ENCODE measurements around the gene GRIN1. TPM values are rescaled to one million over a fixed set of nuclear protein-coding genes. Genes with fewer than 3 reads are reported as not detected.

GRIN1 gene
- total RNA-seq, 1 experiment from 2014 or later: not detected

DNA sequence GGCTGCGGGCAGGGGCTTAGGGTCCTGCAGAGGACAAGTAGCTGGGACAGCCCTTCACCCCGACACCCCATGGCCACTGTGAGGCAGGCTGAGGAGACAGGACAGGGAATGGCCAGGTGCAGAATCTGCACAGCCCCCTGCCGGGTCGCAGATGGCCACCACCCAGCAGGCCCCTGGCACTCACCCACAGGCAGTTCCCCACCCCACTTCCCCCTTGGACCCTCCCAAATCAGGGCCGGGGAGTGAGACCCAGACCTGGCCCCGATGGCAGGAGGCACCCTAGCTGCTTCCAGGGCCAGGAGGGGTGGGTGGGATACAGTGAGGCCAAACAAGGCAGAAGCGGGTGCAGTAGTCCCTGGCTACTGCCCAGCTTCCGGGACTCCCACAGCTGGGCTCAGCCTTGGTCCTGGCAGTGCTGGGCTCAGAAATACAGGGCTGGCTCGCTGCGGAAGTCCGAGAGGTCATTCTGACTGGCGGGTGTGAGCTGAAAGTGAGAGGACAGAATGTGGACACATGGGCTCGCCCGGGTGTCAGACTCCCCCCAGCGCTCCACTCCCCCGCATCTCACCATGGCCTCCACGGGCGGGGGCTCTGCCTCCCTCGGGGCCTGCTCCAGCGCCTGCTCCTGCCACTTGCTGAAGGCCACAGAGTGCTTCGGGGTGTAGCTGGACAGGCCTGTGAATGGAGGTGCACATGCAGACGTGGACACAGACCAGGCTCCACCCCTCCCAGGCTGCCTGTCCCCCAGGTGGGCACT is 52.9 kb downstream of the GRIN1 start:
- ChIA-PET POLR2A (ENCODE audit: unreplicated experiment) (no interaction called here), CTCF (interaction anchor here (0.5 kb wide), 1 partner anchor 106 kb away, joined by 3 read pairs; no protein-coding TSS in a partner anchor)
- H4K20me1 ChIP-seq (ENCODE audit: insufficient read depth): peaks cover 54% of the 10 kb centered on the region
- H3F3A ChIP-seq (ENCODE audit: insufficient read depth, low read depth): peaks cover 38% of the 10 kb centered on the region
- peaks cover 55% of the 10 kb centered on the region for H3K79me2 ChIP-seq (ENCODE audit: low read depth)
- H3K9me2 ChIP-seq (ENCODE audit: insufficient read depth): no peaks in the 10 kb centered on the region
- no peak for TF ChIP-seq CTCF (conservative IDR thresholded peaks at IDR 0.05)
- no peak for TF ChIP-seq EZH2 (IDR thresholded peaks at IDR 0.05; ENCODE audit: low read depth)
- no peak overlapping the region for H2AFZ ChIP-seq
- no peak overlapping the region for H3K4me2 ChIP-seq
- peaks cover 55% of the 10 kb centered on the region for H3K4me1 ChIP-seq (replicated peaks; ENCODE audit: insufficient read depth)
- no peaks in the 10 kb centered on the region for H3K36me3 ChIP-seq (ENCODE audit: low read depth)
- no peaks in the 10 kb centered on the region for H3K9me3 ChIP-seq (ENCODE audit: insufficient read depth, low read depth)
- H3K27me3 ChIP-seq (ENCODE audit: insufficient read depth, low read depth): no peaks in the 10 kb centered on the region
- no TSS peak for BruUV-seq (replicated peaks)
- intact Hi-C loops (cut with micrococcal nuclease; ENCODE audit: unreplicated experiment): no loop called here
- no peak overlapping the region for H3K4me3 ChIP-seq
- H3K27ac ChIP-seq: no peak overlapping the region
- DNase-seq: no peak

DNA sequence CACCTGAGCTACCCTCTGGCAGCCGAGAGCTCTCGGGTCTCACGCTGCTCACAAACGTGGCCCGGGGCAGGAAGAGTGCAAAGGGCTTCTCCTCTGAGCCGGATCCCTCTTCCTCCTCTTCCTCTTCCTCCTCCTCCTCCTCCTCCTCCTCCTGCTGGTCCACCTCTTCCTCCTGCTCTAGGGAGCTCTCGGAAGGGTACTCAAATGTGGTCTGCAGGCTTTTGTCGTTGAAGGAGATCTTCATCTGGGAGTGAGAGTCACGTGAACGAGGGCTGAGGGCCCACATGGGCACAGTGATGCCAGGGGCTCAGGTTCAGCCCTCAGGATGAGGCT is 53.5 kb downstream of the GRIN1 start:
- Histone ChIP-seq H3K4me2 (no peak overlapping the region), H4K20me1 (ENCODE audit: insufficient read depth) (peaks cover 59% of the 10 kb centered on the region), H3K27ac (no peak overlapping the region), H3K4me3 (no peak overlapping the region), H3K9me3 (ENCODE audit: insufficient read depth, low read depth) (no peaks in the 10 kb centered on the region), H2AFZ (no peak overlapping the region), H3K4me1 (replicated peaks; ENCODE audit: insufficient read depth) (peaks cover 55% of the 10 kb centered on the region), H3K27me3 (ENCODE audit: insufficient read depth, low read depth) (no peaks in the 10 kb centered on the region), H3F3A (ENCODE audit: insufficient read depth, low read depth) (peaks cover 38% of the 10 kb centered on the region), H3K36me3 (ENCODE audit: low read depth) (no peaks in the 10 kb centered on the region), H3K79me2 (ENCODE audit: low read depth) (peaks cover 55% of the 10 kb centered on the region), H3K9me2 (ENCODE audit: insufficient read depth) (no peaks in the 10 kb centered on the region)
- DNase-seq: no peak
- POLR2A ChIA-PET (ENCODE audit: unreplicated experiment): interaction anchor here (0.7 kb wide), 1 partner anchor 120 kb away, joined by 3 read pairs; no protein-coding TSS in a partner anchor
- TF ChIP-seq CTCF (conservative IDR thresholded peaks at IDR 0.05) (no peak), EZH2 (IDR thresholded peaks at IDR 0.05; ENCODE audit: low read depth) (no peak)
- CTCF ChIA-PET: interaction anchor here (0.5 kb wide), 1 partner anchor 106 kb away, joined by 3 read pairs; no protein-coding TSS in a partner anchor
- BruUV-seq (replicated peaks): no TSS peak
- intact Hi-C loops (cut with micrococcal nuclease; ENCODE audit: unreplicated experiment): no loop called here

DNA sequence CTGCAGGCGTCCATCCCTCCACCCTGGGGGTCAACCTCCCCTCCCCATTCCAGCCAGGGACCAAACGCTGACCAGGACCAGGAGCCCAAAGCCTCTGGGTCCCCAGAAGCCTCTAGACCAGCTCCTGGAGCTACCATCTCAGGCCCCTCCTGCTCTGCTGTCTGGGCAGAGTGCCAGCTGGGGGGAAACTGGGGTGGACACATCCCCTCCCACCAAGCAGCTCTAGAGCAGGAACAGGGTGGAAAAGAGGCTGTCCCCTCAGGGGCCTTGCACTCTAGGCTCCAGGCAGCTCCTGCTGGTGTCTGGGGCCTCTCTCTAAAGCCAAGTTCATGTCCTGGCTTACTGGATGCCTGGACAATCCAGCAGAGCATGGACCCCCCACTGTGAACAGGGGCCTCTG is 53.9 kb downstream of the GRIN1 start:
- Histone ChIP-seq H3K9me2 (ENCODE audit: insufficient read depth) (no peaks in the 10 kb centered on the region), H3F3A (ENCODE audit: insufficient read depth, low read depth) (peaks cover 38% of the 10 kb centered on the region), H4K20me1 (ENCODE audit: insufficient read depth) (peaks cover 63% of the 10 kb centered on the region), H3K4me2 (no peak overlapping the region), H3K4me3 (no peak overlapping the region), H3K4me1 (replicated peaks; ENCODE audit: insufficient read depth) (peaks cover 56% of the 10 kb centered on the region), H2AFZ (no peak overlapping the region), H3K9me3 (ENCODE audit: insufficient read depth, low read depth) (no peaks in the 10 kb centered on the region), H3K79me2 (ENCODE audit: low read depth) (peaks cover 55% of the 10 kb centered on the region), H3K36me3 (ENCODE audit: low read depth) (no peaks in the 10 kb centered on the region), H3K27me3 (ENCODE audit: insufficient read depth, low read depth) (no peaks in the 10 kb centered on the region), H3K27ac (no peak overlapping the region)
- intact Hi-C loops (cut with micrococcal nuclease; ENCODE audit: unreplicated experiment): no loop called here
- DNase-seq: no peak
- BruUV-seq (replicated peaks): no TSS peak
- CTCF ChIA-PET: interaction anchor here (0.5 kb wide), 1 partner anchor 107 kb away, joined by 3 read pairs; no protein-coding TSS in a partner anchor
- POLR2A ChIA-PET (ENCODE audit: unreplicated experiment): interaction anchor here (0.7 kb wide), 1 partner anchor 119 kb away, joined by 3 read pairs; no protein-coding TSS in a partner anchor
- TF ChIP-seq EZH2 (IDR thresholded peaks at IDR 0.05; ENCODE audit: low read depth) (no peak), CTCF (conservative IDR thresholded peaks at IDR 0.05) (no peak)
